ENCODE measurements around the gene PUS1. TPM values are rescaled to one million over a fixed set of nuclear protein-coding genes. Genes with fewer than 3 reads are reported as not detected.
"Not testable (repeated sequence)": the region's sequence is repeated elsewhere in the genome, so short reads cannot be mapped to it uniquely, and the experiment has no call there.

PUS1 gene
- 100 to 1,000 TPM; 101 to 107 TPM for total RNA-seq
- 25.0 TPM for polyA plus RNA-seq

- Histone ChIP-seq H3K9me3 (ENCODE audit: low read length) (no peaks in the 10 kb centered on the region), H3K4me1 (ENCODE audit: insufficient read depth, low read length) (peaks cover 14% of the 10 kb centered on the region), H3K27ac (ENCODE audit: low read depth, low read length) (peak within 1 kb of the TSS; percentile 65), H3K27me3 (ENCODE audit: insufficient read depth, low read length, poor library complexity, severe bottlenecking) (no peaks in the 10 kb centered on the region), H3K4me3 (ENCODE audit: low read length) (peak within 1 kb of the TSS; percentile 67), H3K36me3 (ENCODE audit: insufficient read depth, low read length) (peaks cover 21% of the 10 kb centered on the region)
- ChIA-PET POLR2A (interaction anchor here (1.1 to 1.9 kb wide), 2 partner anchors 16 to 21 kb away, joined by 3 to 7 read pairs; partner anchors contain the start of gene EP400), CTCF (interaction anchor here (0.8 to 1.2 kb wide), 3 partner anchors 12 to 20 kb away, joined by 3 to 4 read pairs (median 3); partner anchors contain the start of gene EP400)
- Mint-ChIP-seq H3K27ac (peak within 1 kb of the TSS; percentile 84 to 93 (median 92)), H3K27me3 (no peaks in the 10 kb centered on the region), H3K36me3 (peaks cover 4 to 29% (median 15%) of the 10 kb centered on the region in 3 donors), H3K4me3 (peak within 1 kb of the TSS; percentile 88 to 96 (median 92)), H3K9me3 (no peaks in the 10 kb centered on the region), H3K4me1 (peaks cover 19 to 31% (median 27%) of the 10 kb centered on the region in 3 donors)
- DNase-seq: peak; percentile 91 to 96 (median 92)
Observed at GRCh38 chr12:131928711-131929580, at the start of gene PUS1. TSS of gene PUS1 (plus strand) at chr12:131929276. CDS start at chr12:131929723, 447 bp downstream.

- H3K9me3 Mint-ChIP-seq: peaks cover 0 to 7% (median 5%) of the 10 kb centered on the region in 5 donors
- Histone ChIP-seq H3K9me3 (ENCODE audit: low read length) (no peaks in the 10 kb centered on the region), H3K27ac (ENCODE audit: low read depth, low read length) (no peak overlapping the region), H3K4me1 (ENCODE audit: insufficient read depth, low read length) (no peaks in the 10 kb centered on the region), H3K4me3 (ENCODE audit: low read length) (no peak overlapping the region), H3K27me3 (ENCODE audit: insufficient read depth, low read length, poor library complexity, severe bottlenecking) (no peaks in the 10 kb centered on the region), H3K36me3 (ENCODE audit: insufficient read depth, low read length) (no peaks in the 10 kb centered on the region)
- H3K27ac Mint-ChIP-seq: no peak overlapping the region
- peaks cover 3 to 10% of the 10 kb centered on the region in 2 donors for H3K27me3 Mint-ChIP-seq
- CTCF ChIA-PET: no interaction called here
- H3K36me3 Mint-ChIP-seq: peaks cover 0 to 5% (median 0%) of the 10 kb centered on the region in 3 donors
- H3K4me3 Mint-ChIP-seq: no peak overlapping the region
- POLR2A ChIA-PET: no interaction called here
- no peak for DNase-seq
- H3K4me1 Mint-ChIP-seq: no peaks in the 10 kb centered on the region
Observed at GRCh38 chr12:131882804-131883520, 46.1 kb upstream of the PUS1 start.

GRCh38 chr12:131883521-131883900 is 45.6 kb upstream of the PUS1 start:
- no peaks in the 10 kb centered on the region for H3K9me3 ChIP-seq (ENCODE audit: low read length)
- DNase-seq: no peak
- Mint-ChIP-seq H3K36me3 (peaks cover 0 to 5% (median 0%) of the 10 kb centered on the region in 3 donors), H3K27ac (no peak overlapping the region), H3K27me3 (peaks cover 3 to 10% of the 10 kb centered on the region in 2 donors), H3K9me3 (peaks cover 0 to 7% (median 5%) of the 10 kb centered on the region in 5 donors), H3K4me1 (no peaks in the 10 kb centered on the region), H3K4me3 (no peak overlapping the region)
- POLR2A ChIA-PET: no interaction called here
- H3K27ac ChIP-seq (ENCODE audit: low read depth, low read length): no peak overlapping the region
- no peaks in the 10 kb centered on the region for H3K36me3 ChIP-seq (ENCODE audit: insufficient read depth, low read length)
- no peak overlapping the region for H3K4me3 ChIP-seq (ENCODE audit: low read length)
- CTCF ChIA-PET: no interaction called here
- H3K4me1 ChIP-seq (ENCODE audit: insufficient read depth, low read length): no peaks in the 10 kb centered on the region
- no peaks in the 10 kb centered on the region for H3K27me3 ChIP-seq (ENCODE audit: insufficient read depth, low read length, poor library complexity, severe bottlenecking)

DNA sequence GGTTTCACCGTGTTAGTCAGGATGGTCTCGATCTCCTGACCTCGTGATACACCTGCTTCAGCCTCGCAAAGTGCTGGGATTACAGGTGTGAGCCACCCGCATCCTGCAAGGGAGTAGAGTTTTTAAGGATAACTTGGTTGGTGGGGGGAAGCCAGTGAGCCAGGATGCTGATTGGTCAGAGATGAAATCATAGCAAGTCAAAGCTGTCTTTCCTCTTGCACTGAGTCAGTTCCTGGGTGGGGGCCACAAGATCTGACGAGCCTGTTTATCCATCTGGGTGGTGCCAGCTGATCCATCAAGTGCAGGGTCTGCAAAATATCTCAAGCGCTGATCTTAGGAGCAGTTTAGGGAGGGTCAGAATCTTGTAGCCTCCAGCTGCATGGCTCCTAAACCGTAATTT is 44.0 kb upstream of the PUS1 start:
- DNase-seq, POLR2A ChIA-PET: not testable (repeated sequence)

GRCh38 chr12:131885543-131886057 is 43.5 kb upstream of the PUS1 start:
- Histone ChIP-seq H3K4me1 (ENCODE audit: insufficient read depth, low read length) (no peaks in the 10 kb centered on the region), H3K36me3 (ENCODE audit: insufficient read depth, low read length) (no peaks in the 10 kb centered on the region), H3K4me3 (ENCODE audit: low read length) (no peak overlapping the region), H3K27ac (ENCODE audit: low read depth, low read length) (no peak overlapping the region), H3K9me3 (ENCODE audit: low read length) (no peaks in the 10 kb centered on the region), H3K27me3 (ENCODE audit: insufficient read depth, low read length, poor library complexity, severe bottlenecking) (no peaks in the 10 kb centered on the region)
- no peaks in the 10 kb centered on the region for H3K4me1 Mint-ChIP-seq
- POLR2A ChIA-PET: no interaction called here
- CTCF ChIA-PET: no interaction called here
- no peak overlapping the region for H3K27ac Mint-ChIP-seq
- peaks cover 7% of the 10 kb centered on the region in 2 donors for H3K27me3 Mint-ChIP-seq
- peaks cover 0 to 5% (median 0%) of the 10 kb centered on the region in 3 donors for H3K36me3 Mint-ChIP-seq
- peaks cover 0 to 7% (median 5%) of the 10 kb centered on the region in 5 donors for H3K9me3 Mint-ChIP-seq
- DNase-seq: no peak
- no peak overlapping the region for H3K4me3 Mint-ChIP-seq

More for the DNA sequence above, 44.0 kb upstream of the PUS1 start:
- H3K27me3 ChIP-seq (ENCODE audit: insufficient read depth, low read length, poor library complexity, severe bottlenecking); H3K36me3 Mint-ChIP-seq; H3K4me1 ChIP-seq (ENCODE audit: insufficient read depth, low read length); H3K9me3 ChIP-seq (ENCODE audit: low read length); H3K4me3 ChIP-seq (ENCODE audit: low read length); H3K27me3 Mint-ChIP-seq; H3K9me3 Mint-ChIP-seq; H3K36me3 ChIP-seq (ENCODE audit: insufficient read depth, low read length); H3K4me3 Mint-ChIP-seq; H3K4me1 Mint-ChIP-seq; H3K27ac ChIP-seq (ENCODE audit: low read depth, low read length): not testable (repeated sequence)
- CTCF ChIA-PET: interaction anchor here (1.0 kb wide), 1 partner anchor 20 kb away, joined by 3 read pairs; no protein-coding TSS in a partner anchor
- peak overlapping the region in 1 of 8 donors; percentile 57 for H3K27ac Mint-ChIP-seq

DNA sequence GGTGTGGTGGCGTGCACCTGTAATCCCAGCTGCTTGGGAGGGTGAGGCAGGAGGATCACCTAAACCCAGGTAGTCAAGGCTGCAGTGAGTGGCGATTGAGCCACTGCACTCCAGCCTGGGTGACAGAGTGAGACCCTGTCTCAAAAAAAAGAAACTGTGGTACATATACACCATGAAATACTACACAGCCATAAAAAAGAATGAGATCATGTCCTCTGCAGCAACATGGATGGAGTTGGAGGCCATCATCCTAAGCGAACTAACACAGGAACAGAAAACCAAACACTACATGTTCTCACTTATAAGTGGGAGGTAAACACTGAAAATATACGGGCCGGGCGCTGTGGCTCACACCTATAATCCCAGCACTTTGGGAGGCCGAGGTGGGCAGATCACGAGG is 37.4 kb upstream of the PUS1 start:
- POLR2A ChIA-PET; H3K27me3 ChIP-seq (ENCODE audit: insufficient read depth, low read length, poor library complexity, severe bottlenecking); H3K27me3 Mint-ChIP-seq; H3K9me3 Mint-ChIP-seq; H3K27ac ChIP-seq (ENCODE audit: low read depth, low read length); H3K36me3 ChIP-seq (ENCODE audit: insufficient read depth, low read length); H3K4me1 ChIP-seq (ENCODE audit: insufficient read depth, low read length); DNase-seq; CTCF ChIA-PET; H3K36me3 Mint-ChIP-seq; H3K9me3 ChIP-seq (ENCODE audit: low read length); H3K4me3 ChIP-seq (ENCODE audit: low read length): not testable (repeated sequence)
- Mint-ChIP-seq H3K4me3 (peak overlapping the region in 3 of 7 donors; percentile 3 to 81 (median 63)), H3K27ac (peak overlapping the region in 1 of 8 donors; percentile 63), H3K4me1 (peaks cover 5 to 14% (median 9%) of the 10 kb centered on the region in 3 donors)

DNA sequence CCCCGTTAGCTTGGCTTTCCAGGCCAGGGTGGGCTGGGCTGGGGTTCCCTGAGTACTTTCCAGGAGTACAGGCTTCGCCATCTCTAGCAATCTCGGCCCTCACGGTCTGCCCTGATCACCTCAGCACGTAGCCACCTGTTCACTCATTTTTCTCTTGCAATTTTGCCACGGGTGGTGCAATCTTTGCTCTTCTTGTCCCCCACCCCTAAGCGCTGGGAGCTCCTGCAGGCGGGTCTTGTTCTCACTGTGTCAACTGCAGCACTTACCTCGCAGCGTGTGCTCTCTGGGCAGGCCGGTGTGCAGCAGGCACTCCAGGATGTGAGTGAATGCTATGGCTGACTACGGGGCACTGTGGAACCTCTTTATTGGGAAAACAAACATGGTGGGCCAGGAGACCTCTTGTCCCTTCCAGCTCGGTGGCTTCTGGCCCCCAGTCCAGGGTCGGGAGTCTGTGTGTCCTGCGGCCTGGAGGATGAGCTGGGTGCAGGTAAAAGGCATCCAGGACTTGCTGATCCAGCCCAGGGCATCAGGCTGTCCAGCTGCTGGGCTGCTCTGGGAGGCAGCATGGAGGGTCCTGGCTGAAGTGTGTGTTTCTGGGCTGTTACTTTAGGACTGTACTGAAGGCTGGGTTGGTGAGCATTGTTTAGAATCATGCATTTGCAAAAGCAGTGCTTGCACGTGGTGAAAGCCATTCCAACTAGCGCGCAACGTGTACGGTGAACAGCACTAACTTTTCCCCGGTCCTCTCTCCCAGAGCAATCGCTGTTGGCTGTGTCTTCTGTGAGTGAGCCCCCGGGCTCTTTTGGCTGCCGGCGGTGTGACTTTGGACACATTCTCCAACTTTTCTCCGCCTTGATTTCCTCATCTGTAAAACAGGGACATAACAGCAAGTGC is 36.1 kb upstream of the PUS1 start:
- Histone ChIP-seq H3K27me3 (ENCODE audit: insufficient read depth, low read length, poor library complexity, severe bottlenecking) (no peaks in the 10 kb centered on the region), H3K4me3 (ENCODE audit: low read length) (no peak overlapping the region), H3K4me1 (ENCODE audit: insufficient read depth, low read length) (peaks cover 16% of the 10 kb centered on the region), H3K27ac (ENCODE audit: low read depth, low read length) (no peak overlapping the region), H3K36me3 (ENCODE audit: insufficient read depth, low read length) (no peaks in the 10 kb centered on the region), H3K9me3 (ENCODE audit: low read length) (no peaks in the 10 kb centered on the region)
- H3K36me3 Mint-ChIP-seq: peaks cover 0 to 7% (median 0%) of the 10 kb centered on the region in 3 donors
- ChIA-PET CTCF (no interaction called here), POLR2A (no interaction called here)
- peaks cover 9 to 22% (median 11%) of the 10 kb centered on the region in 3 donors for H3K4me1 Mint-ChIP-seq
- peaks cover 0 to 6% of the 10 kb centered on the region in 2 donors for H3K27me3 Mint-ChIP-seq
- H3K9me3 Mint-ChIP-seq: no peaks in the 10 kb centered on the region
- H3K27ac Mint-ChIP-seq: peak overlapping the region in 5 of 8 donors; percentile 34 to 76 (median 50)
- DNase-seq: no peak
- H3K4me3 Mint-ChIP-seq: peak overlapping the region in 6 of 7 donors; percentile 33 to 82 (median 51)
